A673 (cell line): ENCODE data around the gene CDPF1. TPM values are rescaled to one million over a fixed set of nuclear protein-coding genes. Genes with fewer than 3 reads are reported as not detected.

Experiments used
- BruUV-seq: library from RNA; stranded (reverse); fragments of 400-500 nt; replicated peaks from 2 replicates; lab custom pipeline; 2021; lab: Mats Ljungman, UMichigan
- CTCF ChIA-PET: fragments of 300-600 bp; sonication (Branson Sonifier 250); formaldehyde crosslinking; loops from one replicate; lab custom pipeline; 2022; ENCODE audit warnings: antibody characterized with exemption; lab: Charles Lee
- POLR2A ChIA-PET: fragments of 300-600 bp; sonication (Branson Sonifier 250); formaldehyde crosslinking; loops from one replicate; lab custom pipeline; 2022; ENCODE audit warnings: antibody characterized with exemption; ENCODE audit not compliant: low non-redundant PET; lab: Charles Lee
- DNase-seq: peaks from one replicate; pipeline ENCODE4 v3.0.0-alpha.2; 2015; ENCODE audit warnings: low spot score
- H3K27ac ChIP-seq: fragments of 200-600 bp; sonication (generic); 2 replicates; pipeline ENCODE4 v1.5.1; 2016; ENCODE audit warnings: mixed run types, low read depth, mild to moderate bottlenecking, mixed read lengths, antibody characterized with exemption, low read length; ENCODE audit not compliant: poor library complexity, severe bottlenecking
- H3K27me3 ChIP-seq: fragments of 200-600 bp; sonication (generic); replicated peaks from 2 replicates; pipeline ENCODE4 v1.6.1; 2017; ENCODE audit warnings: mixed run types, low read depth, mild to moderate bottlenecking, mixed read lengths, antibody characterized with exemption, low read length; ENCODE audit not compliant: insufficient read depth, poor library complexity
- H3K36me3 ChIP-seq: fragments of 200-600 bp; sonication (generic); 2 replicates; pipeline ENCODE4 v1.6.1; 2016; ENCODE audit warnings: mixed run types, mild to moderate bottlenecking, mixed read lengths, antibody characterized with exemption, low read length; ENCODE audit not compliant: insufficient read depth, poor library complexity, severe bottlenecking
- H3K4me1 ChIP-seq: fragments of 200-600 bp; sonication (generic); 2 replicates; pipeline ENCODE4 v1.6.1; 2017; ENCODE audit warnings: mixed run types, mild to moderate bottlenecking, mixed read lengths, antibody characterized with exemption, low read length; ENCODE audit not compliant: insufficient read depth, poor library complexity, severe bottlenecking
- H3K4me3 ChIP-seq: fragments of 200-600 bp; sonication (generic); 2 replicates; pipeline ENCODE4 v1.5.1; 2016; ENCODE audit warnings: low read depth, mixed run types, mild to moderate bottlenecking, mixed read lengths, low read length; ENCODE audit not compliant: poor library complexity, severe bottlenecking
- H3K9me3 ChIP-seq: fragments of 200-600 bp; sonication (generic); 2 replicates; pipeline ENCODE4 v1.6.1; 2016; ENCODE audit warnings: mixed run types, low read depth, mild to moderate bottlenecking, mixed read lengths, antibody characterized with exemption, low read length; ENCODE audit not compliant: poor library complexity, severe bottlenecking
- EZH2 ChIP-seq: fragments of 200-600 bp; sonication (generic); IDR thresholded peaks from 2 replicates; pipeline ENCODE4 v1.6.1; 2017; ENCODE audit warnings: borderline replicate concordance, low read depth, mild to moderate bottlenecking, mixed read lengths, antibody characterized with exemption, low read length; ENCODE audit not compliant: poor library complexity, severe bottlenecking
- intact Hi-C: fragments of 100-400 bp; cut with micrococcal nuclease; formaldehyde crosslinking; loops from one replicate; pipeline ENCODE4 v1.10.0; 2022; ENCODE audit not compliant: unreplicated experiment
- total RNA-seq: library from RNA; stranded (reverse); gene quantifications from 2 replicates; pipeline ENCODE4 v1.2.3, GENCODE V29; 2021
- TF ChIP-seq, protein P1 (sequence below): fragments of 300-800, 200-600 bp; sonication (generic); conservative IDR thresholded peaks from 2 replicates; pipeline ENCODE4 v1.5.1; 2017; ENCODE audit warnings: low read depth, mild to moderate bottlenecking, antibody characterized with exemption, low read length, moderate library complexity, mixed read lengths

CDPF1 gene
- total RNA-seq, 1 experiment from 2014 or later = 7.0 TPM

DNA sequence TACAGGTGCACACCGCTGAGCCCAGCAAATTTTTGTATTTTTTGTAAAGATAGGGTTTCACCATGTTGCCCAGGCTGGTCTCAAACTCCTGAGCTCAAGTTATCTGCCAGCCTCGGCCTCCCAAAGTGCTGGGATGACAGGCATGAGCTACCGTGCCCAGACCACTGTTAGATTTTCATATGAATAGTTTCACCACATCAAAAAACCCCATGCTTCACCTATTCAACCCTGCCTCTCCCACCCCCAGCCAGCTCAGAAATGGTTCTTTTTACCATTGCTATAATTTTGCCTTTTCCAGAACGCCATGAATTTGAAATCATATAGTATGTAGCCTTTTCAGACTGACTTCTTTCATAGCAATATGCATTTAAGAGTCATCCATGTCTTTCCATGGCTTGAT is 37.9 kb downstream of the CDPF1 start:
- Histone ChIP-seq H3K27ac (no peak overlapping the region), H3K36me3 (no peaks in the 10 kb centered on the region), H3K9me3 (peaks cover 11% of the 10 kb centered on the region), H3K4me1 (no peaks in the 10 kb centered on the region), H3K27me3 (no peaks in the 10 kb centered on the region), H3K4me3 (no peak overlapping the region)
- no TSS peak for BruUV-seq
- intact Hi-C loops = no loop called here
- POLR2A ChIA-PET = no interaction called here
- CTCF ChIA-PET = no interaction called here
- DNase-seq = no peak
- TF ChIP-seq, protein P1, sequence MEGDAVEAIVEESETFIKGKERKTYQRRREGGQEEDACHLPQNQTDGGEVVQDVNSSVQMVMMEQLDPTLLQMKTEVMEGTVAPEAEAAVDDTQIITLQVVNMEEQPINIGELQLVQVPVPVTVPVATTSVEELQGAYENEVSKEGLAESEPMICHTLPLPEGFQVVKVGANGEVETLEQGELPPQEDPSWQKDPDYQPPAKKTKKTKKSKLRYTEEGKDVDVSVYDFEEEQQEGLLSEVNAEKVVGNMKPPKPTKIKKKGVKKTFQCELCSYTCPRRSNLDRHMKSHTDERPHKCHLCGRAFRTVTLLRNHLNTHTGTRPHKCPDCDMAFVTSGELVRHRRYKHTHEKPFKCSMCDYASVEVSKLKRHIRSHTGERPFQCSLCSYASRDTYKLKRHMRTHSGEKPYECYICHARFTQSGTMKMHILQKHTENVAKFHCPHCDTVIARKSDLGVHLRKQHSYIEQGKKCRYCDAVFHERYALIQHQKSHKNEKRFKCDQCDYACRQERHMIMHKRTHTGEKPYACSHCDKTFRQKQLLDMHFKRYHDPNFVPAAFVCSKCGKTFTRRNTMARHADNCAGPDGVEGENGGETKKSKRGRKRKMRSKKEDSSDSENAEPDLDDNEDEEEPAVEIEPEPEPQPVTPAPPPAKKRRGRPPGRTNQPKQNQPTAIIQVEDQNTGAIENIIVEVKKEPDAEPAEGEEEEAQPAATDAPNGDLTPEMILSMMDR = no peak
- no peak for TF ChIP-seq EZH2

DNA sequence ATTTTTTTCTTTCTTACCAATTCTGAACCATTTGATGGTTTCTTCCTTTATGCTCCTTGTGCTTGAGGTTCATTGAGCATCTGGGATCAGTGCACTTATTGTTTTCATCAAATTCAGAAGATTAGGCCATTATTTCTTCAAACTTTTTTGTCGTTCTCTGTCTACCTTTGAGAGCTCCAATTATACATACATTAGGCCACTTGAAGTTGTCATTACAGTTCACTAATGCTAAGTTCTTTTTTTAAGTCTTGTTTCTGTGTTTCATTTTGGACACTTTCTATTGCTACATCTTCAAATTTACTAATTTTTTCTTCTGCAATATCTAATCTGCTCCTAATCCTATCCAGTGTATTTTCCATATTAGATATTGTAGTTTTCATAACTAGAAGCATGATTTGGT is 40.8 kb downstream of the CDPF1 start:
- no TSS peak for BruUV-seq
- H3K9me3 ChIP-seq = peaks cover 11% of the 10 kb centered on the region
- no peak for DNase-seq
- ChIA-PET POLR2A (no interaction called here), CTCF (no interaction called here)
- H3K4me3 ChIP-seq = no peak overlapping the region
- H3K27ac ChIP-seq = no peak overlapping the region
- intact Hi-C loops = no loop called here
- no peaks in the 10 kb centered on the region for H3K27me3 ChIP-seq
- H3K36me3 ChIP-seq = no peaks in the 10 kb centered on the region
- TF ChIP-seq EZH2 = no peak
- TF ChIP-seq, protein P1 = no peak
- no peaks in the 10 kb centered on the region for H3K4me1 ChIP-seq

DNA sequence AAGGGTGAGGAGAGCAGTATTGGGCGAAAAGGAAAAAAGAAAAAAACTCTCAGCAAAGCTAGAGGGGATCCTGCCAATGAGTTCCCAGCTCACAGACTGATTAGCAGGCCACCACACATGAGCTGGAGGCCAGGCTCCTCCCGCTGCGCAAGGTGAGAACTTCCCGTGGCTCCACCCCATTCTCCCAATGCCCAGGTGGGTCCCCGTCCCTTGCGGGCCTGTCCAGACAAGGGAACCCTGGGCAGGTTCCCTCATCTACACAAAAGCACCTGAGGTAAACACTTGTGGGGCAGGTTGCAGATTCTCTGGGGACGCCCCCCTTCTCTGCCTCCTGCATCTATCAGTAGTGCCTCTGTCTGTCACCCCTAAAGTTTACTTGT is 46.5 kb downstream of the CDPF1 start:
- H3K27ac ChIP-seq = no peak overlapping the region
- no peaks in the 10 kb centered on the region for H3K4me1 ChIP-seq
- H3K9me3 ChIP-seq = peaks cover 1% of the 10 kb centered on the region
- H3K4me3 ChIP-seq = no peak overlapping the region
- H3K36me3 ChIP-seq = no peaks in the 10 kb centered on the region
- BruUV-seq = no TSS peak
- TF ChIP-seq, protein P1 = no peak
- TF ChIP-seq EZH2 = no peak
- CTCF ChIA-PET = no interaction called here
- intact Hi-C loops = no loop called here
- H3K27me3 ChIP-seq = no peaks in the 10 kb centered on the region
- POLR2A ChIA-PET = no interaction called here
- DNase-seq = no peak
